Right lobe of liver (tissue), 4 donors: ENCODE results near the gene GATA6.

ENCODE experiments used
- CTCF ChIP-seq, 4 donors: fragments of 200-600 bp in 3 of 4; fragments of 450-650 bp in 1 of 4; IDR thresholded peaks; one replicate each; pipeline versions ENCODE4 v1.5.1 to v1.8.0; 2016 to 2022; ENCODE audit warnings: antibody characterized with exemption in 4 of 4, mild to moderate bottlenecking in 2 of 4
- POLR2A ChIP-seq: fragments of 450-650 bp; IDR thresholded peaks from one replicate; pipeline ENCODE4 v1.6.1; 2017; ENCODE audit warnings: antibody characterized with exemption, mild to moderate bottlenecking
- donor health status: DM: no; HTN: no; CAD: no.
- donor health status: DM: no; HTN: no; CAD: no.
- donor health status: DM: no; HTN: yes; CAD: no.

DNA sequence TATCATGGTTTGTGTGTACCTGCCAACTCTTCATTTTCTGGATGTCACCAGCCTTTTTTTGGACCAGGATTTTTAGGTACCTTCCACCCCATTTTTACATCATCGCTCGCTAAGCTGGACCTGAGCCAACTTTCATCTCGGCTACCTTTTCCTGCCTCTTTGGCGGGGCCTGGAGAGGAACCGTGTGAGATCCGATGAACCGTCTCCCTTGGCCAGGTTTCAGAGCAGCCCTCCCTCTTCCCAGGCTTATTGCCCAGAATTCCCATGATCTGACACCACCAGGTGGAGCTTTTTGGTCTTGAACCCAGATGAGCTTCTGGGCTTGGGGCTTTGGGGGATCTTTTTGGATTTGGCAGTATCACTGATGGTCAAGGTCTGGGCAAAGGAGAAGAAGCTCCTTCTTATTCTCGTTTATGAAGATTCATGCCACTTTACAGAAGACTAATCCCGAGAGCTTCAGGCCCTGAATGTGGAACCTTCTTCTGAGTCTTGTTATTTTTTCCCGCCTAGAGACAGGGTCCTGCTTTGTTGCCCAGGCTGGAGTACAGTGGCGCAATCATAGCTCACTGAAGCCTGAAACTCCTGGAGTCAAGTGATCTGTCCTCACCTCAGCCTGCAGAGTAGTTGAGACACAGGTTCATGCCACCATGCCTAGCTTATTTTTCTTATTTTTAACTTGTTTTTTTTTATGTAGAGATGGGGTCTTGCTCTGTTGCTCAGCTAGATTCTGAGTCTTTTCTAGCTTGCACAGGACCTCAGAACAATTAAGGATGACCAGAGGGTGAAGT lies 50.4 kb downstream of the GATA6 start:
- peak; percentile 10 to 34 (median 16) for TF ChIP-seq CTCF (IDR thresholded peaks at IDR 0.05)
- no peak for TF ChIP-seq POLR2A
